Smooth muscle cell (in vitro differentiated cells): ENCODE measurements around the gene GALK2. TPM values are rescaled to one million over a fixed set of nuclear protein-coding genes. Genes with fewer than 3 reads are reported as not detected.

ENCODE experiments used
- DNase-seq: peaks from one replicate; lab custom pipeline; 2025; ENCODE audit not compliant: unreplicated experiment; lab: John Stamatoyannopoulos, UW
- H2AFZ ChIP-seq: fragments of 200-600 bp; sonication (generic); 2 replicates; pipeline ENCODE4 v1.6.0; 2016; ENCODE audit warnings: antibody characterized with exemption, low read depth, mild to moderate bottlenecking
- H3F3A ChIP-seq: fragments of 200-600 bp; sonication (generic); 2 replicates; pipeline ENCODE4 v1.6.0; 2017; ENCODE audit warnings: antibody characterized with exemption, low read depth
- H3K27ac ChIP-seq: fragments of 200-600 bp; sonication (generic); 2 replicates; pipeline ENCODE4 v1.5.1; 2016; ENCODE audit warnings: low read depth, mild to moderate bottlenecking
- H3K27me3 ChIP-seq: fragments of 200-600 bp; sonication (generic); 2 replicates; pipeline ENCODE4 v1.6.1; 2016; ENCODE audit warnings: low read depth, mild to moderate bottlenecking
- H3K36me3 ChIP-seq: fragments of 200-600 bp; sonication (generic); 2 replicates; pipeline ENCODE4 v1.5.1; 2016; ENCODE audit warnings: low read depth
- H3K4me1 ChIP-seq: fragments of 200-600 bp; sonication (generic); 2 replicates; pipeline ENCODE4 v1.5.1; 2016; ENCODE audit warnings: low read depth
- H3K4me2 ChIP-seq: fragments of 200-600 bp; sonication (generic); 2 replicates; pipeline ENCODE4 v1.6.0; 2016; ENCODE audit warnings: mild to moderate bottlenecking
- H3K4me3 ChIP-seq: fragments of 200-600 bp; sonication (generic); 2 replicates; pipeline ENCODE4 v1.5.1; 2016; ENCODE audit warnings: mild to moderate bottlenecking
- H3K79me2 ChIP-seq: fragments of 200-600 bp; sonication (generic); 2 replicates; pipeline ENCODE4 v1.6.0; 2016; ENCODE audit warnings: low read depth, mild to moderate bottlenecking
- H3K9ac ChIP-seq: fragments of 200-600 bp; sonication (generic); 2 replicates; pipeline ENCODE4 v1.6.0; 2016; ENCODE audit warnings: low read depth
- H3K9me3 ChIP-seq: fragments of 200-600 bp; sonication (generic); replicated peaks from 2 replicates; pipeline ENCODE4 v1.5.1; 2016; ENCODE audit warnings: low read depth
- H4K20me1 ChIP-seq: fragments of 200-600 bp; sonication (generic); 2 replicates; pipeline ENCODE4 v1.6.0; 2016; ENCODE audit warnings: low read depth
- WGBS: methylation state at CpG from one replicate; pipeline ENCODE4 v1.1.7; 2016; ENCODE audit warnings: low lambda C conversion rate; 5-methylcytosine and 5-hydroxymethylcytosine counted together
- polyA plus RNA-seq: library from polyadenylated mRNA; unstranded; fragments of >200 nt; fragmentation: Nextera tagmentation; extraction: Ambion mirVana; gene quantifications from 2 replicates; pipeline ENCODE4 v1.2.1, GENCODE V29; 2016
- total RNA-seq: library from RNA; depleted of rRNA; stranded (reverse); fragments of >200 nt; gene quantifications from 2 replicates; pipeline ENCODE4 v1.2.3, GENCODE V29; 2014
- TF ChIP-seq, protein P1 (sequence below): fragments of 200-600 bp; sonication (generic); IDR thresholded peaks from 2 replicates; pipeline ENCODE4 v1.5.1; 2017; ENCODE audit warnings: borderline replicate concordance, mild to moderate bottlenecking, antibody characterized with exemption; ENCODE audit not compliant: insufficient read depth, poor library complexity, severe bottlenecking

Gene GALK2
- total and polyA plus RNA-seq, 2 experiments from 2014 or later = 24.4 to 33.4 TPM

DNA sequence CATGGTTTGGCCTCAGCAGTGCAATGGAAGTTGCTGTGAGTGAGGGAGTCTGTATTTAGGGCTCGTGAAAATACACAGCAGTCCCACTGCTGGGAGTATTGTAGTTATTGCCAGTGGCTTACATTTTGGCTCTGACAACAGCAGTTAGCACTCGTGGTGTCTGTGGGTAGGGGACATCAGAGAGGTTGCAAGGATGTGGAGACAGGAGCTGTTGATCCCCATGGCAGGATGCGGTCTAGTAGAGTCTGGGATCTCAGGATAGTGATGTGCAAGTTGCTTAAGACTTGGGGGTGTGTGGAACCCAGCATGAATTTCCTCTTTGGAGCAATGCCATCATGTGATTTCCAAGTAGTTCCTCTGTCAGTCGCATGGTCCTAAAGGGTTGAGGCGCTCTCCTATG lies 59.9 kb downstream of the GALK2 start:
- H3F3A ChIP-seq = no peaks in the 10 kb centered on the region
- H2AFZ ChIP-seq = no peak overlapping the region
- H3K36me3 ChIP-seq = peaks cover 6% of the 10 kb centered on the region
- DNase-seq = no peak
- no peak overlapping the region for H3K4me2 ChIP-seq
- 94% methylated on average over 5 of the region's 5 CpGs for WGBS
- H3K9me3 ChIP-seq = peaks cover 3% of the 10 kb centered on the region
- no peaks in the 10 kb centered on the region for H4K20me1 ChIP-seq
- H3K9ac ChIP-seq = no peak overlapping the region
- no peaks in the 10 kb centered on the region for H3K27me3 ChIP-seq
- H3K4me3 ChIP-seq = no peak overlapping the region
- H3K4me1 ChIP-seq = no peaks in the 10 kb centered on the region
- peaks cover 16% of the 10 kb centered on the region for H3K79me2 ChIP-seq
- TF ChIP-seq, protein P1, sequence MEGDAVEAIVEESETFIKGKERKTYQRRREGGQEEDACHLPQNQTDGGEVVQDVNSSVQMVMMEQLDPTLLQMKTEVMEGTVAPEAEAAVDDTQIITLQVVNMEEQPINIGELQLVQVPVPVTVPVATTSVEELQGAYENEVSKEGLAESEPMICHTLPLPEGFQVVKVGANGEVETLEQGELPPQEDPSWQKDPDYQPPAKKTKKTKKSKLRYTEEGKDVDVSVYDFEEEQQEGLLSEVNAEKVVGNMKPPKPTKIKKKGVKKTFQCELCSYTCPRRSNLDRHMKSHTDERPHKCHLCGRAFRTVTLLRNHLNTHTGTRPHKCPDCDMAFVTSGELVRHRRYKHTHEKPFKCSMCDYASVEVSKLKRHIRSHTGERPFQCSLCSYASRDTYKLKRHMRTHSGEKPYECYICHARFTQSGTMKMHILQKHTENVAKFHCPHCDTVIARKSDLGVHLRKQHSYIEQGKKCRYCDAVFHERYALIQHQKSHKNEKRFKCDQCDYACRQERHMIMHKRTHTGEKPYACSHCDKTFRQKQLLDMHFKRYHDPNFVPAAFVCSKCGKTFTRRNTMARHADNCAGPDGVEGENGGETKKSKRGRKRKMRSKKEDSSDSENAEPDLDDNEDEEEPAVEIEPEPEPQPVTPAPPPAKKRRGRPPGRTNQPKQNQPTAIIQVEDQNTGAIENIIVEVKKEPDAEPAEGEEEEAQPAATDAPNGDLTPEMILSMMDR = no peak
- H3K27ac ChIP-seq = no peak overlapping the region

DNA sequence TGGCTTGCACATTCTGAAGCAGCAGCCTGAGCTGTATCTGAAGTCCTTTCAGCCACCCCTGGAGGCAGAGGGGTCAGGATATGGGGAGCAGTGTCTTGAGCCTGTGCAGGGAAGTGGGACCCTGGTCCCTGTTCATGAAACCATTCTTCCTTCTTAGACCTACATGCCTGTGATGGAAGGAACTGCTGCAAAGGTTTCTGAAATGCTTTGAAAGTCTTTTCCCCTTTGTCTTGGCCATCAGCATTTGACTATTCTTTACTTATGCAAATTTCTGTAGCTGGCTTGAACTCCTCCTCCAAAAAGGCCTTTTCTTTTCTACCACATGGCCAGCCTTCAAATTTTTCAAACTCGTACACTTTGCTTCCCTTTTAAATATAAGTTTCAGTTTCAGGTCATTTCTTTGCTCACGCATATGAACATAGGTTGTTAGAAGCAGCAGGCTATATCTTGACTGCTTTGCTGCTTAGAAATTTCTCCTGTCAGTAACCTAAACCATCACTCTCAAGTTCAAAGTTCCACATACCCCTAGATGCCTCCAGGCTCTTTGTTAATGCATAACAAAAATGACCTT lies 62.3 kb downstream of the GALK2 start:
- no peaks in the 10 kb centered on the region for H3F3A ChIP-seq
- no peak overlapping the region for H3K27ac ChIP-seq
- no peak overlapping the region for H3K4me2 ChIP-seq
- H3K79me2 ChIP-seq = peaks cover 16% of the 10 kb centered on the region
- peaks cover 6% of the 10 kb centered on the region for H3K36me3 ChIP-seq
- H3K9ac ChIP-seq = no peak overlapping the region
- DNase-seq = no peak
- no peak overlapping the region for H3K4me3 ChIP-seq
- H3K4me1 ChIP-seq = peaks cover 9% of the 10 kb centered on the region
- TF ChIP-seq, protein P1 = no peak
- peaks cover 3% of the 10 kb centered on the region for H3K9me3 ChIP-seq
- 94% methylated on average over 2 of the region's 2 CpGs for WGBS
- no peaks in the 10 kb centered on the region for H4K20me1 ChIP-seq
- no peak overlapping the region for H2AFZ ChIP-seq
- H3K27me3 ChIP-seq = no peaks in the 10 kb centered on the region

DNA sequence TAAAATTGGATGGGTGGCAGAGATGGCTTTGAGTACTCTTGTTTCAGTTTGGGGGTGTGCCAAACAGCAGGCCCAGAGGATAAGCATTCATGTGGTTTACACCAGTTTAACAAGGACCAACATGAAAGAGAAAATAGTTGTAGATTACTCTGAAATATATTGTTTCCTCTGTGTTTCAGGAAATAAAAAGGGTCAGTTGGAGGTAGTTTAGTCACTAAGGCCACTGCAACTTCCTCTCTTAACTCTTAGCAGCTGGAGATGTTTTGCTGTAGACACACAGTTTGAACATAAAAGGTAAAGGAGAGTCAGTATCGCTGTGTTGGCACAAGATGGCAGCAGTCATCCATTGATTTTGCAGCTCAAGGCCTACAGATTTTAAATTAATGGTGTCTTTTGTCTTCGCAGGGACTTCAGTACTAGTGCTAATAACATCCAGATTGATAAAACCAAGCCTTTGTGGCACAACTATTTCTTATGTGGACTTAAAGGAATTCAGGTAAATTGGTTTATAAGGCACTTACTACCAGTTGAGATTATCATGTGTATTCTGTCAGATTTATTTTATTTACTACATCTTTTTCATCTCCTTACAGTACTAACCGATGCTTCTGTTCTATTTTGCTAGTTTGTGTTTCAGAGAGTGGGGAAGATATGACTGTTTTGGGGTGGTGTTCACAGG lies 65.5 kb downstream of the GALK2 start:
- Histone ChIP-seq H3K4me1 (peaks cover 20% of the 10 kb centered on the region), H3F3A (no peaks in the 10 kb centered on the region), H2AFZ (no peak overlapping the region), H3K27ac (peak overlapping the region; percentile 58), H3K27me3 (no peaks in the 10 kb centered on the region), H3K36me3 (no peaks in the 10 kb centered on the region), H3K79me2 (no peaks in the 10 kb centered on the region), H3K4me2 (peak overlapping the region; percentile 71), H3K4me3 (peak overlapping the region; percentile 8), H4K20me1 (no peaks in the 10 kb centered on the region), H3K9ac (no peak overlapping the region), H3K9me3 (no peaks in the 10 kb centered on the region)
- no peak for DNase-seq
- 29% methylated on average over 3 of the region's 3 CpGs for WGBS
- TF ChIP-seq, protein P1 = peak; percentile 77

DNA sequence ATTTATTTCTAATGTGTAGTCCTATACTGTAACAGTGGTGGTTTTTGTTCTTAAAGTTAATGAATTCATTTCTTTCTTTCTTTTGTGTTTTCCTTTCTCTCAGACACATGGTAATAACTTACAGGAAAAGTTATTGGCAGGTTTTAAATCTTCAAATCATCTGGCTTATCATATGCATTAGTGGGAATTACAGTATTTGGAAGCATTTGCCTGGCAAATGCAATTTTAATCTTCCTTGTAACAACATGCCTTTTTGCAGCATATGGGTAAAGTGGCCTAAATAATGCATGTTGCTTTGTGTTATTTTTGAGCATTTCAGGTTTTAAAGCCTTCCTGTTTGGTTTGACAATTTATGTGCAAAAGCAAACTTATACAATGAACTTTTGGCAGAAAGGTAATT lies 66.8 kb downstream of the GALK2 start:
- no peak overlapping the region for H3K9ac ChIP-seq
- TF ChIP-seq, protein P1 = no peak

More for the DNA sequence above, 66.8 kb downstream of the GALK2 start:
- H3K36me3 ChIP-seq = no peaks in the 10 kb centered on the region
- H3K27ac ChIP-seq = peak overlapping the region; percentile 58
- H3F3A ChIP-seq = no peaks in the 10 kb centered on the region
- no peaks in the 10 kb centered on the region for H3K27me3 ChIP-seq
- H4K20me1 ChIP-seq = no peaks in the 10 kb centered on the region
- H3K79me2 ChIP-seq = no peaks in the 10 kb centered on the region
- no peak overlapping the region for H2AFZ ChIP-seq
- no peak for DNase-seq
- H3K4me1 ChIP-seq = peaks cover 20% of the 10 kb centered on the region
- no peak overlapping the region for H3K4me3 ChIP-seq
- H3K9me3 ChIP-seq = no peaks in the 10 kb centered on the region
- H3K4me2 ChIP-seq = peak overlapping the region; percentile 71
